ENCODE measurements around the gene HTT-AS. TPM values are rescaled to one million over a fixed set of nuclear protein-coding genes. Genes with fewer than 3 reads are reported as not detected.

Gene HTT-AS
- total RNA-seq (2022): not detected in 2 replicates
- percentile 16 among the genes with signal in this experiment for Bru-seq, nascent RNA
- BruChase-seq, experiment 1, labeled RNA remaining after a 6-hour chase: percentile 22 among the genes with signal in this experiment
- BruChase-seq, experiment 2, labeled RNA remaining after a 2-hour chase: percentile 10 among the genes with signal in this experiment
- long read RNA-seq: 0 reads

GRCh38 chr4:3074078-3074845 is at the start of gene HTT-AS, which contains the start of gene HTT:
Gene HTT-AS, minus strand, starts transcription at chr4:3074538.
Gene HTT, plus strand, starts transcription at chr4:3074681. Its CDS starts 145 bp downstream, at chr4:3074826.
- Mint-ChIP-seq H3K4me3 (ENCODE audit: low read depth, unreplicated experiment) (peak within 1 kb of the TSS; percentile 95), H3K27ac (ENCODE audit: unreplicated experiment) (peak within 1 kb of the TSS; percentile 44), H3K9me3 (ENCODE audit: low read depth, unreplicated experiment) (no peaks in the 10 kb centered on the region), H3K4me1 (ENCODE audit: low read depth, unreplicated experiment) (peaks cover 9% of the 10 kb centered on the region), H3K27me3 (ENCODE audit: unreplicated experiment) (peaks cover 14% of the 10 kb centered on the region), H3K36me3 (ENCODE audit: insufficient read depth, unreplicated experiment) (peaks cover 17% of the 10 kb centered on the region)
- CTCF ChIA-PET: interaction anchor here (0.6 kb wide), 1 partner anchor 316 kb away, joined by 6 read pairs; no protein-coding TSS in a partner anchor
- intact Hi-C loops (cut with micrococcal nuclease; ENCODE audit: unreplicated experiment): no loop called here
- TF ChIP-seq CTCF (IDR thresholded peaks at IDR 0.05; ENCODE audit: unreplicated experiment): no peak
- BruUV-seq (replicated peaks): no TSS peak
- peak; percentile 92 for DNase-seq

- Mint-ChIP-seq H3K36me3 (ENCODE audit: insufficient read depth, unreplicated experiment) (no peaks in the 10 kb centered on the region), H3K4me3 (ENCODE audit: low read depth, unreplicated experiment) (no peak overlapping the region), H3K9me3 (ENCODE audit: low read depth, unreplicated experiment) (no peaks in the 10 kb centered on the region), H3K4me1 (ENCODE audit: low read depth, unreplicated experiment) (no peaks in the 10 kb centered on the region), H3K27me3 (ENCODE audit: unreplicated experiment) (no peaks in the 10 kb centered on the region), H3K27ac (ENCODE audit: unreplicated experiment) (no peak overlapping the region)
- no TSS peak for BruUV-seq (replicated peaks)
- intact Hi-C loops (cut with micrococcal nuclease; ENCODE audit: unreplicated experiment): no loop called here
- no peak for DNase-seq
- no peak for TF ChIP-seq CTCF (IDR thresholded peaks at IDR 0.05; ENCODE audit: unreplicated experiment)
- CTCF ChIA-PET: no interaction called here
Observed at GRCh38 chr4:3123181-3123671, 48.9 kb upstream of the HTT-AS start.

- intact Hi-C loops (cut with micrococcal nuclease; ENCODE audit: unreplicated experiment): no loop called here
- TF ChIP-seq CTCF (IDR thresholded peaks at IDR 0.05; ENCODE audit: unreplicated experiment): no peak
- no peaks in the 10 kb centered on the region for H3K27me3 Mint-ChIP-seq (ENCODE audit: unreplicated experiment)
- H3K4me3 Mint-ChIP-seq (ENCODE audit: low read depth, unreplicated experiment): no peak overlapping the region
- no peaks in the 10 kb centered on the region for H3K4me1 Mint-ChIP-seq (ENCODE audit: low read depth, unreplicated experiment)
- no peak overlapping the region for H3K27ac Mint-ChIP-seq (ENCODE audit: unreplicated experiment)
- H3K9me3 Mint-ChIP-seq (ENCODE audit: low read depth, unreplicated experiment): no peaks in the 10 kb centered on the region
- CTCF ChIA-PET: interaction anchor here (0.6 kb wide), 1 partner anchor 9 kb away, joined by 3 read pairs; no protein-coding TSS in a partner anchor
- no peak for DNase-seq
- no peaks in the 10 kb centered on the region for H3K36me3 Mint-ChIP-seq (ENCODE audit: insufficient read depth, unreplicated experiment)
- BruUV-seq (replicated peaks): no TSS peak
Observed at GRCh38 chr4:3122081-3122563, 47.8 kb upstream of the HTT-AS start.

DNA sequence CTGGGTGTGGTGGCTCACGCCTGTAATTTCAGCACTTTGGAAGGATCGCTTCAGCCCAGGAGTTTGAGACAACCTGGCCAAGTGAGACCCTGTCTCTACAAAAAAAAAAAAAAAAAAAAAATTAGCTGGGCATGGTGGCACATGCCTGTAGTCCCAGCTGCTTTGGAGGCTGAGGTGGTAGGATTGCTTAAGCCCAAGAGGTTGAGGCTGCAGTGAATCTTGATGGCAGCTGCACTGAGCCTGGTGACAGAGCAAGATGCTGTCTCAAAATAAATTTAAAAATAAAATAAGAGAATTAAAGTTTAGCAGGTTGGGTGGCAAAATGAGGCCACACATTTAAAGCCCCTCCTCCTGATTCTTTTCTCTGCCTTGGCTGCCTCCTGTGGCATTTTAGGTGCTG is 47.3 kb upstream of the HTT-AS start:
- H3K4me3 Mint-ChIP-seq (ENCODE audit: low read depth, unreplicated experiment): no peak overlapping the region
- no peaks in the 10 kb centered on the region for H3K27me3 Mint-ChIP-seq (ENCODE audit: unreplicated experiment)
- no TSS peak for BruUV-seq (replicated peaks)
- H3K27ac Mint-ChIP-seq (ENCODE audit: unreplicated experiment): no peak overlapping the region
- no peaks in the 10 kb centered on the region for H3K9me3 Mint-ChIP-seq (ENCODE audit: low read depth, unreplicated experiment)
- H3K36me3 Mint-ChIP-seq (ENCODE audit: insufficient read depth, unreplicated experiment): no peaks in the 10 kb centered on the region
- no peaks in the 10 kb centered on the region for H3K4me1 Mint-ChIP-seq (ENCODE audit: low read depth, unreplicated experiment)
- CTCF ChIA-PET: interaction anchor here (0.6 kb wide), 1 partner anchor 9 kb away, joined by 3 read pairs; no protein-coding TSS in a partner anchor
- TF ChIP-seq CTCF (IDR thresholded peaks at IDR 0.05; ENCODE audit: unreplicated experiment): no peak
- DNase-seq: no peak
- intact Hi-C loops (cut with micrococcal nuclease; ENCODE audit: unreplicated experiment): no loop called here
